GM12878 (cell line): ENCODE results near the gene TPRG1.

Experiments used
- GATAD2B ChIP-seq: fragments of 450-650 bp; conservative IDR thresholded peaks from 2 replicates; pipeline ENCODE4 v1.6.1; 2017; ENCODE audit warnings: low read depth, mild to moderate bottlenecking, moderate library complexity
- HDAC6 ChIP-seq: fragments of 200-600 bp; sonication (generic); IDR thresholded peaks from one replicate; pipeline ENCODE4 v1.8.0; 2017; ENCODE audit warnings: antibody characterized with exemption; ENCODE audit not compliant: unreplicated experiment
- JUNB ChIP-seq: IDR thresholded peaks from 2 replicates; pipeline ENCODE4 v1.6.1; 2016; ENCODE audit warnings: antibody characterized with exemption, mild to moderate bottlenecking
- NFYB ChIP-seq: IDR thresholded peaks from 2 replicates; pipeline ENCODE4 v1.6.1; 2011; ENCODE audit warnings: low read depth, mild to moderate bottlenecking, low read length, improper control_type of control experiment, moderate library complexity; ENCODE audit not compliant: insufficient read depth
- POLR2A ChIP-seq: IDR thresholded peaks from 2 replicates; pipeline ENCODE4 v1.6.1; 2011; ENCODE audit warnings: low read depth, mild to moderate bottlenecking, low read length
- YY1 ChIP-seq: IDR thresholded peaks from 2 replicates; pipeline ENCODE4 v1.6.1; 2011; ENCODE audit warnings: low read depth, mild to moderate bottlenecking, low read length
- TF ChIP-seq, protein P1 (sequence below): IDR thresholded peaks from 2 replicates; pipeline ENCODE4 v1.6.1; 2011; ENCODE audit warnings: low read depth, low read length, improper control_type of control experiment, borderline replicate concordance
- TF ChIP-seq, protein P2 (sequence below): fragments of 450-650 bp; IDR thresholded peaks from 2 replicates; pipeline ENCODE4 v1.6.1; 2017; ENCODE audit warnings: antibody characterized with exemption, mild to moderate bottlenecking, moderate library complexity
- TF ChIP-seq, protein P3 (sequence below), 3 experiments: IDR thresholded peaks in 2 of 3; conservative IDR thresholded peaks in 1 of 3; 2 replicates each; pipeline ENCODE4 v1.5.1; 2011; ENCODE audit warnings: low read depth in 3 of 3, low read length in 3 of 3, mild to moderate bottlenecking in 3 of 3, control low read depth in 2 of 3, moderate library complexity in 2 of 3, inconsistent platforms in 1 of 3, mixed read lengths in 1 of 3; ENCODE audit not compliant: control insufficient read depth in 2 of 3, insufficient read depth in 1 of 3; ENCODE audit errors: extremely low read depth in 1 of 3
- TF ChIP-seq, protein P4 (sequence below): IDR thresholded peaks from 2 replicates; pipeline ENCODE4 v1.6.1; 2011; ENCODE audit warnings: borderline replicate concordance, low read depth, mild to moderate bottlenecking, moderate library complexity, low read length; ENCODE audit not compliant: insufficient read depth, poor library complexity, severe bottlenecking
- TF ChIP-seq, protein P5 (sequence below): fragments of 450-650 bp; IDR thresholded peaks from 2 replicates; pipeline ENCODE4 v1.6.1; 2018; ENCODE audit warnings: borderline replicate concordance, mild to moderate bottlenecking; ENCODE audit not compliant: partially characterized antibody

DNA sequence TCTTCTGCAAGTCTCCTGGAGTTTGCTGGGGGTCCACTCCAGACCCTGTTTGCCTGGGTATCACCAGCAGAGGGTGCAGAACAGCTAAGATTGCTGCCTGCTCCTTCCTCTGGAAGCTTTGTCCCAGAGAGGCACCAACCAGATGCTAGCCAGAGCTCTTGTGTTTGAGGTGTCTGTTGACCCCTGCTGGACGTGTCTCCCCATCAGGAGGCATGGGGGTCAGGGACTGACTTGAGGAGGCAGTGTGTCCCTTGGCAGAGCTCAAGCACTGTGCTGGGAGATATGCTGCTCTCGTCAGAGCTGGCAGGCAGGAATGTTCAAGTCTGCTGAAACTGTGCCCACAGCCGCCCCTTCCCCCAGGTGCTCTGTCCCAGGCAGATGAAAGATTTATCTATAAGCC is 86.5 kb downstream of the TPRG1 start:
- TF ChIP-seq NFYB (no peak), GATAD2B (no peak), JUNB (no peak), YY1 (no peak), POLR2A (no peak), HDAC6 (no peak)
- TF ChIP-seq, protein P1, sequence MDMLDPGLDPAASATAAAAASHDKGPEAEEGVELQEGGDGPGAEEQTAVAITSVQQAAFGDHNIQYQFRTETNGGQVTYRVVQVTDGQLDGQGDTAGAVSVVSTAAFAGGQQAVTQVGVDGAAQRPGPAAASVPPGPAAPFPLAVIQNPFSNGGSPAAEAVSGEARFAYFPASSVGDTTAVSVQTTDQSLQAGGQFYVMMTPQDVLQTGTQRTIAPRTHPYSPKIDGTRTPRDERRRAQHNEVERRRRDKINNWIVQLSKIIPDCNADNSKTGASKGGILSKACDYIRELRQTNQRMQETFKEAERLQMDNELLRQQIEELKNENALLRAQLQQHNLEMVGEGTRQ = no peak
- TF ChIP-seq, protein P2, sequence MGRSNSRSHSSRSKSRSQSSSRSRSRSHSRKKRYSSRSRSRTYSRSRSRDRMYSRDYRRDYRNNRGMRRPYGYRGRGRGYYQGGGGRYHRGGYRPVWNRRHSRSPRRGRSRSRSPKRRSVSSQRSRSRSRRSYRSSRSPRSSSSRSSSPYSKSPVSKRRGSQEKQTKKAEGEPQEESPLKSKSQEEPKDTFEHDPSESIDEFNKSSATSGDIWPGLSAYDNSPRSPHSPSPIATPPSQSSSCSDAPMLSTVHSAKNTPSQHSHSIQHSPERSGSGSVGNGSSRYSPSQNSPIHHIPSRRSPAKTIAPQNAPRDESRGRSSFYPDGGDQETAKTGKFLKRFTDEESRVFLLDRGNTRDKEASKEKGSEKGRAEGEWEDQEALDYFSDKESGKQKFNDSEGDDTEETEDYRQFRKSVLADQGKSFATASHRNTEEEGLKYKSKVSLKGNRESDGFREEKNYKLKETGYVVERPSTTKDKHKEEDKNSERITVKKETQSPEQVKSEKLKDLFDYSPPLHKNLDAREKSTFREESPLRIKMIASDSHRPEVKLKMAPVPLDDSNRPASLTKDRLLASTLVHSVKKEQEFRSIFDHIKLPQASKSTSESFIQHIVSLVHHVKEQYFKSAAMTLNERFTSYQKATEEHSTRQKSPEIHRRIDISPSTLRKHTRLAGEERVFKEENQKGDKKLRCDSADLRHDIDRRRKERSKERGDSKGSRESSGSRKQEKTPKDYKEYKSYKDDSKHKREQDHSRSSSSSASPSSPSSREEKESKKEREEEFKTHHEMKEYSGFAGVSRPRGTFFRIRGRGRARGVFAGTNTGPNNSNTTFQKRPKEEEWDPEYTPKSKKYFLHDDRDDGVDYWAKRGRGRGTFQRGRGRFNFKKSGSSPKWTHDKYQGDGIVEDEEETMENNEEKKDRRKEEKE = no peak
- TF ChIP-seq, protein P3, sequence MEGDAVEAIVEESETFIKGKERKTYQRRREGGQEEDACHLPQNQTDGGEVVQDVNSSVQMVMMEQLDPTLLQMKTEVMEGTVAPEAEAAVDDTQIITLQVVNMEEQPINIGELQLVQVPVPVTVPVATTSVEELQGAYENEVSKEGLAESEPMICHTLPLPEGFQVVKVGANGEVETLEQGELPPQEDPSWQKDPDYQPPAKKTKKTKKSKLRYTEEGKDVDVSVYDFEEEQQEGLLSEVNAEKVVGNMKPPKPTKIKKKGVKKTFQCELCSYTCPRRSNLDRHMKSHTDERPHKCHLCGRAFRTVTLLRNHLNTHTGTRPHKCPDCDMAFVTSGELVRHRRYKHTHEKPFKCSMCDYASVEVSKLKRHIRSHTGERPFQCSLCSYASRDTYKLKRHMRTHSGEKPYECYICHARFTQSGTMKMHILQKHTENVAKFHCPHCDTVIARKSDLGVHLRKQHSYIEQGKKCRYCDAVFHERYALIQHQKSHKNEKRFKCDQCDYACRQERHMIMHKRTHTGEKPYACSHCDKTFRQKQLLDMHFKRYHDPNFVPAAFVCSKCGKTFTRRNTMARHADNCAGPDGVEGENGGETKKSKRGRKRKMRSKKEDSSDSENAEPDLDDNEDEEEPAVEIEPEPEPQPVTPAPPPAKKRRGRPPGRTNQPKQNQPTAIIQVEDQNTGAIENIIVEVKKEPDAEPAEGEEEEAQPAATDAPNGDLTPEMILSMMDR (IDR thresholded peaks at IDR 0.05 in 2 of 3, conservative IDR thresholded peaks at IDR 0.05 in 1 of 3; ENCODE audit: control insufficient read depth in 2 of 3, extremely low read depth in 1 of 3, insufficient read depth in 1 of 3, low read depth in 3 of 3, low read length in 3 of 3) = no peak
- TF ChIP-seq, protein P4, sequence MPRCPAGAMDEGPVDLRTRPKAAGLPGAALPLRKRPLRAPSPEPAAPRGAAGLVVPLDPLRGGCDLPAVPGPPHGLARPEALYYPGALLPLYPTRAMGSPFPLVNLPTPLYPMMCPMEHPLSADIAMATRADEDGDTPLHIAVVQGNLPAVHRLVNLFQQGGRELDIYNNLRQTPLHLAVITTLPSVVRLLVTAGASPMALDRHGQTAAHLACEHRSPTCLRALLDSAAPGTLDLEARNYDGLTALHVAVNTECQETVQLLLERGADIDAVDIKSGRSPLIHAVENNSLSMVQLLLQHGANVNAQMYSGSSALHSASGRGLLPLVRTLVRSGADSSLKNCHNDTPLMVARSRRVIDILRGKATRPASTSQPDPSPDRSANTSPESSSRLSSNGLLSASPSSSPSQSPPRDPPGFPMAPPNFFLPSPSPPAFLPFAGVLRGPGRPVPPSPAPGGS = no peak
- TF ChIP-seq, protein P5, sequence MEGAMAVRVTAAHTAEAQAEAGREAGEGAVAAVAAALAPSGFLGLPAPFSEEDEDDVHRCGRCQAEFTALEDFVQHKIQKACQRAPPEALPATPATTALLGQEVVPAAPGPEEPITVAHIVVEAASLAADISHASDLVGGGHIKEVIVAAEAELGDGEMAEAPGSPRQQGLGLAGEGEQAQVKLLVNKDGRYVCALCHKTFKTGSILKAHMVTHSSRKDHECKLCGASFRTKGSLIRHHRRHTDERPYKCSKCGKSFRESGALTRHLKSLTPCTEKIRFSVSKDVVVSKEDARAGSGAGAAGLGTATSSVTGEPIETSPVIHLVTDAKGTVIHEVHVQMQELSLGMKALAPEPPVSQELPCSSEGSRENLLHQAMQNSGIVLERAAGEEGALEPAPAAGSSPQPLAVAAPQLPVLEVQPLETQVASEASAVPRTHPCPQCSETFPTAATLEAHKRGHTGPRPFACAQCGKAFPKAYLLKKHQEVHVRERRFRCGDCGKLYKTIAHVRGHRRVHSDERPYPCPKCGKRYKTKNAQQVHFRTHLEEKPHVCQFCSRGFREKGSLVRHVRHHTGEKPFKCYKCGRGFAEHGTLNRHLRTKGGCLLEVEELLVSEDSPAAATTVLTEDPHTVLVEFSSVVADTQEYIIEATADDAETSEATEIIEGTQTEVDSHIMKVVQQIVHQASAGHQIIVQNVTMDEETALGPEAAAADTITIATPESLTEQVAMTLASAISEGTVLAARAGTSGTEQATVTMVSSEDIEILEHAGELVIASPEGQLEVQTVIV = no peak
